Activated CD8-positive, alpha-beta memory T cell treated with anti-CD3 and anti-CD28 coated beads, Interleukin-2, amount 50 U/mL, for 24 hours (primary cell): Measurements from ENCODE around the gene MAGI3.
A peak's percentile ranks its signal among the peaks of the same experiment; 100 is the strongest.

Source experiments
- DNase-seq: peaks from one replicate; pipeline ENCODE4 v3.0.0-alpha.2; 2020; ENCODE audit errors: extremely low read depth

MAGI3 gene

DNA sequence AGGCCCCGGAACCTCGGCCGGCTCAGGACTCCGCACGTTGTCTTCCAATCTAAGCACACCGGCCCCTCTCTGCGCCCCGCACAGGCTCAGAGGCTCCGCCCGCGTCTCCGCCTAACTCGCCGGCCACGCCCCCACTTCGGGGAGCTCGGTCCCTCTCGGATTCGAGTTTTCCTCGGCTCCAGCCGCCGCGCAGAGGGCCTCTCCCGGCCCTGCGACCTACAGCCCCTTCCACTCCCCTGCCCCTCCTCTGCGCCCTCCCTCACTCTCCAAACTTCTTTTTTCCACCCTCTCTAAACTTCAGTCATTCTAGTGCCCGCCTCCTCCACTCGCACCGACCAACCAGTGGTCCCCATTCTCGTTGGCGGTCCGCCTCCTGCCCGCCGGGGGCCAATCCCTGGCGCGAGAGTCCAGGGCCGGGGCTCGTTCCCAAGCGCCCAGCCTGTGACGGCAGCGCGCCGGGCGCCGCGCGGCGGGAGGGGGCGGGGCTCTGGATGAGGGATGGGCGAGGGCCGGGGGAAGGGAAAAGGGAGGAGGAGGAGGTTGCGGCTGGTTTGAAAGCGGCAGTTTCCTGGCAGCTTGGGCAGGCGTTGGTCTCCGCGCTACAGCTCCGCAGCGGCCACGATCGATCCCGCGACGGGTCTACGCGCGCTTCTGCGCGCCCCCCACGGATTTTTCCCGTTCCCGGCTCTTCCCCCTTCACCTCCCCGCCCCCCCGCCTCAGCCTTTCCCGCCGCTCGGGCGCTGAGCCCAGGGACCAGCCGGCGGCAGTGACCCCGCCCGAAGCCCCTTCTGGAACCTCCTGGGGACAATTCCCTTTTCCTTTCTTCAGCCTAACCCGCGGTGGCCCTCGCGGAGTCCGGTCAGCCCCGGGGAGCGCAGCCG lies at the start of gene MAGI3:
TSS of gene MAGI3 (plus strand) at position 563 of the 882 bp plus-strand sequence. CDS start 519 bp downstream, outside the sequence.
- DNase-seq = peak; percentile 78

DNA sequence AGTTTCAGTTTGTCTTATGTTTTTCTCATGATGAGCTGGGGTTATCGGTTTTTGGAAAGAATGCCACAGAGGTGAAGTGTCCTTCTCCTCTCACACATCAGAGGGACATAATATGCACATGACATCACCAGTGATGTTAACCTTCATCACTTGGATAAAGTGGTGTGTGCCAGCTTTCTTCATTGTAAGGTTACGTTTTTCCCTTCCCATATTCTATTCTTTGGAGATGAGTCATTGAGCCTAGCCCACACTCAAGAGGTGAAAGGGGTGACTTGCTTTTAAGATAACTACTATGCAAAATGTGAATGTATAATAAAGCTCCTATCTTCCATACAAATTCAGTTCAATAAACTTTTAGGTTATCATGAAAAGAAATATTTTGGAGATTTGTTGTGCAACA lies 36.7 kb upstream of the MAGI3 start:
- no peak for DNase-seq

DNA sequence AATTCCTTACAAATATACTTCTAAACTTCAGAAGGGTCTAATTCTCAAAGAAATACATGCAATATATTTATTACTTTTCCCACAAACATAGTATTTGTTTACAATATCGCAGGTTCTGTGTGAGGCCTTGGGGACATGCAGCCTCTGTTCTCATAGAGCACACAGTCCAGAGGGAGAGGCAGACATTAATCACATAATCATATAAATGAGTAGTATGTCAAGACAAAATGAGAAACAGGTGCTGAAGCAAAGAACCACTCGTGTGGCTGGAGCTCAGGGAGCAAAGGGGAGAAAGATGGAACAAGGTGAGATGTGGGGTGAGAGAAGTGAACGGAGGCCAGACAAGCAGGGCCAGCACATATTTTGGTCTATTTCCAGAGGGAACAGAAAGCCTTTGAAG lies 26.4 kb upstream of the MAGI3 start:
- DNase-seq = no peak

DNA sequence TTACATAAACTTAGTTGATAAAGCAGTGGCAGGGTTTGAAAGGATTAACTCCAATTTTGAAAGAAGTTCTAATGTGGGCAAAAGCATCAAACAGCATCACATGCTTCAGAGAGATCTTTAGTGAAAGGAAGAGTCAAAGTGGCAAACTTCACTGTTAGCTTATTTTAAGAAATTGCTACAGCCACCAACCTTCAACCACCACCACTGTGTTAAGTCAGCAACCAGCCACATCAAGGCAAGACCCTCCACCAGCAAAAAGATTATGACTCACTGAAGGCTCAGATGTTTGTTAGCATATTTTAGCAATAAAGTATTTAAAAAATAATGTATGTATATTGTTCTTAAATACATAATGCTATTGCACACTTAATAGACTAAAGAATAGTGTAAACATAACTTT lies 21.3 kb upstream of the MAGI3 start:
- no peak for DNase-seq

DNA sequence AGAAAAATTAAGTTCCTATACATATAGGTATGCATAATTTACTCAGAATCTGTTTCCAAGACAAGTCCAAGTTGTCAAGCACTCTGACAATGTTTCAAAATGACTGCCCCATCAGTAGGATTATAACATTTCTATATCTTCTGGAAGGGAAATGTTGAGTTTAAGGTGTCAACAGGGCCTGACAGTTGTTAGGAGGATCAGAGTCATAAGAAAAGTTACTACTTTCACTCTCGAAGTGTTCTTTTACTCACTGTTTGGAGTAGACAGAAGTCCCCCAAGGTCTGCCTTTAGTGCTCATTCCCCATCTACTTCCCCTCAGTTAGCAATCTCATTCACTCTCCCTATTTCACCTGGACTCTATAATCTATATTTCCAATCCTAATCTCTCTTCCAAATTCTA lies 20.6 kb upstream of the MAGI3 start:
- no peak for DNase-seq

DNA sequence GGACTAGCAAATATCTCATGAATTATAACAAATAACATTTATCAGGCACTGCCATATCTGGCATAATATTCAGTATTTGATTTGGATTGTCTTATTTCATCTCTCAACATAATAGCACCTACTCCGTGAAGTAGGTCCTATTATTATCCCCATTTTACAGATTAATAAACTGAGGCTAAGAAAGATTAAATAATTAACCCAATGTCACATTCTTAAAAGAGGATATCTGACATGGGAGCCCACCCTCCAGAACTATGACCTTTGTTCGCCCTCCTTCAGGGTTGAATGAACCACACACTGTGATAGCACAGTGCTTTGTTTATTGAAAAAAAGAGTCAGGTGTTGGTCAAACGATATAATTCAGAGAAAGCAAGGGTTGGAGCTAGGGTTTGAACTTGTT lies 19.4 kb upstream of the MAGI3 start:
- DNase-seq = no peak

DNA sequence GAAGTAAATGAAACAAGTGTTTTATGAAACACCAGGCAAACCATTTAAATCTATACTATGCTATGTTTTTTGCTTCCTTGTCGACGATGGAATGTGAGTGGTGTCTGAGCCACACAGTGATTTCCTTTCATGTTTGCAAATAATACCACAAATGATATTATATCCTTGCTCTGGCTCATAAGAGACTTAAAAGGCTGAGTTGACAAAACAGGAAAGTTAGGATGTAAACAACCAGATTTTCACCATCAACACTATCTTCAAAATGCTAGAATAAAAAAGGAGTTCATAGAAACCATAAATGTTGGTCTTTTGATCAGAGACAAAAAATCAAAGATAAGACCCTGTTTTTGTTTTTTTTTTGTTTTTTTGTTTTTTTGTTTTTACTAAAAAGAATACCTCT lies 17.8 kb upstream of the MAGI3 start:
- no peak for DNase-seq

DNA sequence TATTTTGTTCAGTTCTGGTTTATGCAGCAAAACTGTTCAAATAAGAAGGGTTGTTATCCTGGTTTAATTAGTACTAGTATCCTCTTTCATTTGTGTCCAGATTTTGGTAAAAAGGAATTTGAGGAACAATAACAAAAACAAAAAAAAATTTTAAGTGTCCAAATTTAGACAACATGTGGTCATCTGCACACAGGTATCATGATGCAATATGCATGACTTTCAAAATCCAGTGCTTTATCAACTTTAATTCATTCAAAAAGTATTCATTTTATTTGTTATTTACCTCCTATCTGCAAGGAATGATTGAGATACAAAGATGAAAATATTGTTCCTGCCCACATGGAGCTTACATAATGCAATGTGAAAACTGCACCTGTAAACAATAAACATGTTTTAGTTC lies 16.7 kb upstream of the MAGI3 start:
- DNase-seq = no peak

DNA sequence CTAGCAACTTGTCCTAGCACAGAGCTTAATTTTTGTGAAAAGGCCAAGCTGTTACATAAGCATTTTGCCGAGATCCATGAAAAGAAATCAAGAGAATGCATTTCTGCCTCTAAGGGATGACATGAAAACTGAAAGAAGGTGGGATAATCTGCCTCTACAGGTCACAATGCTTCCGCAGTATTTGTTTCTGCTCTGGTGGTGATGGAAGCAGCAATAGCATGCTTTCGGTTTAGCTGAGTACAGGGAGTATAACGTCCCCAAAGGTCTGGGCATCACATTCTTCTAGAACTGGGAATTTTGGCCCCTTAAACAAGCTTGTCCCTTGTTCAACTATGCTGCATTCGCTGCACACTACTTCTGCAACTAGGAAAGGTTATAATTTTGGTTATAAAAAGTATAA lies 14.4 kb upstream of the MAGI3 start:
- no peak for DNase-seq

DNA sequence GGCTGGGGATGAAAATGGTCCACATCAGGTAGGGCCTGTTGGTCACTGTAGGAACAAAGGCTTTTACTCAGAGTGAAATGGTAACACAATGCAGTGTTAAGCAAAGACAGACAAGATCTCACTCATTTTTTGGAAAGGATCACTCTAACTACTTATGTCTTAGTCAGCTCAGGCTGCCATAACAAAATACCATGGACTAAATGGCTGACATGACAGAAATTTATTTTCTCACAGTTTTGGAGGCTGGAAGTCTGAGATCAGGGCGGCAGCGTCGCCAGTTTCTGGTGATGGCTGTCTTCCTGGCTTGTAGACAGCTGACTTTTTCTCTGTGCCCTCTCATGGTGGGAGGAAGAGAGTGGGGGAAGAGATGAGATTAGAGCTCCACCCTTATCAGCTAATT lies 10.2 kb upstream of the MAGI3 start:
- DNase-seq = no peak

DNA sequence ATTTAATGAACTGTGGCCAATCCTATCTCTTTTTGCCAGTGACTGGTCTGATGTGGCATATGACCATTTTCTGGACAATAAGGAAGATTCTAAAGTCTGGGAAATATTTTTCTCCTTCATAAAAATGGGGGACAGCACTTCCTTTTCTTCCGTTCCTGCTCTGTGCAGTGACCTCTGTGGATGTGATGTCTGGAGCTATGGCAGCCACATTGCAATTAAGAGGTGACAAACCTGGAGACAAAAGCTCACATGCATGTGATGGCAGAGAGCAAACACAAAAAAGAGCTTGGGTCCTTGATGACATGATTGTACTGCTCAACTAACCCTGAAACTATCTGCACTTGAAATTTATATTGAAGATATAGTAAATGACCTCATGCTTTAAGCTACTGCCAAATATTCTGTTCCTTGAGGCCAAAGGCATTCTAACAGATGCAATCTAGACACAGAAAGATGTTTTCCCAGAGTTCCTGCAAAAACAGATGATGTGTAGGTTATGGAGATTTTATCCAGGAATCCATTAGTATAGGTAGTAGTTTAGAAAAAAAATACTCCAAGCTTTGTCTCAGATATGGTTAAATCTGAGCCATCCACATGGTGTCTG lies 2.2 kb upstream of the MAGI3 start:
- no peak for DNase-seq

DNA sequence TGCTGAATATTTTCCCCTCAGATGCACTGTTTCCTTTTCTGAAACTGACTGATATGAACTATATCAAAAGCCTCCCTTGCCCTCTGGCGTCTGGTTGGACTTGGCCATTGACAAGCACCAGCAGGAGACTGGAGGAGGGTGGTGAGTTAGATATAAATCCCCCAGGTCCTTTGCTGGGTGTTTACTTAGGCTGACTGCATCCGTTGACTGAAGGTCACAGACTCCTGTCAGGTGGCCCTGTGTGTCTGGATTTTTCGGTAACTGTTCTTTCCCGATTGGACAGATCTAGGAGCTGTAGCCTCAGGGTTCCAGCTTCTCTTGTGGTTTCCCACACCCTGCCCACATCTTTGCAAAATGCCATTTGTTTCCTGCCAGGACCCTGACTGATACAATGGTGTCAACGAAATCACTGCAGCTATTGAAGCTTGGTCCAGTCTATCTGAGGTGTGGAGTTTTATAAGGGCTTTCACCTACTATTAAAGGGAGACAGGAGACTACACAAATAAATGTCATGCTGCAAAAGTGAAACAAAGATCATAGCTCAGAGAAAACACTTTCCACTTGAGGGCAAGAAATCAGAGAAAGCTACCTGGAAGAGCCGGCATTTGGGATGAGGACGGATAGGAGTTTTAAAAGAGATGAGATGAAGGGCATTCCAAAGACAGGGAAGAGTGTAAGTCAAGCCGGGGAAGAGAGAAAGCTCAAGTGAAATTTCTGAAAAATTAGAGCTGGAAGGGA lies 1.5 kb upstream of the MAGI3 start:
- DNase-seq = no peak

DNA sequence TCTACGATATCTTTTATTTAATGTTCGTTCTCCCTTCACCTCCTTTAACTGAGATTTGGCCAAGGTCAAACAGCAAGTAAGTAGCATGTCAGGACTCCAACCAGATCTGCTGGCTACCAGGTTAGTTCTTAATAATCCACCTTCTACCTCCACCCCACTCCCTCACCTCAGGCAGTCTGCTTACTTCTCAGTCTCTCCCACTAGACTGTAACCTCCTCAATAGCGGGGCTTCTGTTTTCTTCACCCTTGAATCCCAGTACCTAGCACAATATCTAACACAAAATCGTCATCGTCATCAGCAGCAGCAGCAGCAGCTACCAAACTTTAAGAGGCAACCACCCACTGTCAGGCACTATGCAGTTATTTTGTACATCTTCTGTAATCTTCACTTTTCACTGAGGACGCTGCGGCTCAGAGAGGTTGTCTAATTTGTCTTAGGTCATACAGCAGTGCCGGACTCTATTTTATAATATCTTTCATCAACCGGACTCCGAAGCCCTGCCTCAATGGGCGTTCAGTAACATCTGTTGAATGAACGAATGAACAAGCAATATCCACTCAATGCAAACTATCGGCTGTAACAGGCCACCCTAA lies 859 bp upstream of the MAGI3 start:
- no peak for DNase-seq

DNA sequence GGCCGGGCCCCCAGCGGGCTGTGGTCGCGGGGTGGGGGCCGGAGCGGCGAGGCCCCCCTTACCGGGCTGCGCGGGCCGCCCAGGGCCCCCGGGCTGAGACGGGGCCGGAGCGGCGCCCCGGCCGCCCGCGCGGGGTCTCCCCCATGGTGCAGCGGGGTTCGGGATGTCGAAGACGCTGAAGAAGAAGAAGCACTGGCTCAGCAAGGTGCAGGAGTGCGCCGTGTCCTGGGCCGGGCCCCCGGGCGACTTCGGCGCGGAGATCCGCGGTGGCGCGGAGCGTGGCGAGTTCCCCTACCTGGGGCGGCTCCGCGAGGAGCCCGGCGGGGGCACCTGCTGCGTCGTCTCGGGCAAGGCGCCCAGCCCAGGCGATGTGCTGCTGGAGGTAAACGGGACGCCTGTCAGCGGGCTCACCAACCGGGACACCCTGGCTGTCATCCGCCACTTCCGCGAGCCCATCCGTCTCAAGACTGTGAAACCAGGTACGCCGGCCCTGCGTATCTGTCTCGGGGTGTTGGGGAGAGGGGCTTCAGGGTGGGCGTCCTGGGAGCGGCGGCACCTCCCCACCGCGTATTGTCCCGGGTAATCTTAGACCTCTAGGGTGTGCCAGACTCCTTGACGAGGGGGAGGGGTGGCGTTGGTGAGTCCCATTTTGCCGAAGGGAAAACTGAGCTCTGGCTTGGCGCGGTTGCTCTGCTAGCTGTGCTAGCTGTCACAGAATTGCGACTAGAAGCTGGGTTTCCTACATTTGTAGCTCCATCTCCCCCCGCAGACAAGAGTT lies 745 bp downstream of the MAGI3 start:
- no peak for DNase-seq

DNA sequence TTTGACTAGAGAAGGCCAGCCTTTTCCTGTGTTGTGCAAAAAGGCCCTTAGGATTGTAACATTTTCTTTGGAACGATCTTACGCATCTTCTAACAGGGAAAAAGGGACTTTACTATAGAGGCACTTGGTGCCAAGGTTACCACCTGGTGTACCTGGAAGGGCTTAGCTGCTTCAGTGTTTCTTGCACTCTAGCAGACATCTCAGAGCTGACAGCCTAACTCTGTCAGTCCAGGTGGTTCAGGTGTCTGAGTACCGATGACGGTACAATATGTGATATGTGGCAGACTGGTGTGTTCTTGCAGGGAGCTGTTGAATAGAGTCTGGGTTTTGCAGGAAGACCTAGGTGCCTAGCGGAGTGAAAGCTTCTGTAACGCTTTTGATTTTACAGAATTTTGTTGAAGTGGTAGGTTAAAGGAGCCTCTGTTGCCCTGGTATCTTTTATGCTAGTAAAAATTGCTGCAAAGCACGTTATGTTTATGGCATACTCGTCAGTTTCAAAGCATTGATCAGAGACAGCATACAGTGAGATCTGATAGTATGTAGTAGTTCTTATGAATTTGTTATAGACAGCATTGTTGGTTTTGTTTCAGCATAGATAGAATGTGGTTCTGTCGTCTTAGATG lies 1.4 kb downstream of the MAGI3 start:
- DNase-seq = no peak

DNA sequence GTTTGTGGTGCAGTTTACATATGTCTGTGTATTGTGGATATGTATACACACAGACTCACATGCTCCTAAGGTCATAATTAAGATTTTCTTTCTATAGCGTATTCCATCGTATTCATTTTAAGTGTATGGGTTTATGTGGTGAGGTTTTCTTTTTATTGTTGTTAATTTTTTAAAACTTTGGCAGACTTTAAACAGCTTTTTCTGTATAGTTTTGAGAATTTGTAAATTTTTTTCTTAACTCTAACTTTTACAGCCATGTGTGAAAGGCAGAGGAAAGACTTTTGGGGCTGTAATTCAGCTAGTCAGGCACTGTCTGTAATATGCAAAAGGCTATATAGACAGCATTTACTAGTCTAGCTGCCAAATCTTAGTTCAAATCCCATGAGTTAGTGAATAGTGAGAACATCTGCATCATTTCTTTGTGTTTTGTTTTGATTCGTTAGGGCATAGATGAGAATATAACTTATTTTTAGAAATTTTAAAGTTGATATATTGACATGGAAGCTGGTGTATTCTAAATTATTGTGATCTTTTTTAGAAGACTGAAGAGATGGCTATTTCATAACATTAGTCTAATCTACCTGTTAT lies 2.3 kb downstream of the MAGI3 start:
- no peak for DNase-seq

DNA sequence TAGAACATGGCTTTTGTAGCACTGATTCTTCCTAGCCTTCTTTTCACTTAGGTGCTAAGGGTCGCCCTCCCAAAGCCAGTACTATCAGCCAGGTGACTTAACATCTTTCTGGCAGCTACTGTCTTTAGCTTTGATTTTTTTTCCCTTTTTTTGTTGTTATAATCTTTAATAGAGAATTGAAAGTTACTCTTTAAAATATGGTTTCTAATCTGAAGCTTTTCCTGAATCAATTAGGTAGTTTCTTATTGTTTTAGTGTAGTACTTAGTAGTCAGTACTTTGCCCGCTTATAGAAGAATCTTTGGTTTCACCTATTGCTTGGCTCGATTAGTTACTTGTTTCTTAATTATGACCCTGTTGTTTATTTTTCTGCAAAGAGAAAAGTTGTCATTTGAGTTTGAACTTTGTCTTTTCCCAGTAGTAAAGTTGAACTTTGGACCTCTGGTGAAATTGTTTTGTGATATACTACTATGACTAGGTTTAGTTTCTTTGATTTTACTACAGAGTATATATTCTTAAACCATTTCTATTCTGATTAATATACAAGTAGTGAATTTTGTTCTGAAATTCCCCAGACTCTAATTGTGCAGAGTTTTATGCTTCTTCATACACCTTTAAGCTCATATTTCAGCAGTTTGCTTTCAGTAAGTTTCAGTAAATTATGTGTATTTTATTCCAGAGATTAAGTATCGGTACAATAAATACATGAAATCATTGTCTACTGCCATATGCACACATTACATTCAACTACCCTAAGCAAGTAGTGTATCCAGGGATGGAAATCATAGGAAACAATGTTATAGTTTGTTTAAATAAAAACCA lies 3.9 kb downstream of the MAGI3 start:
- DNase-seq = no peak

DNA sequence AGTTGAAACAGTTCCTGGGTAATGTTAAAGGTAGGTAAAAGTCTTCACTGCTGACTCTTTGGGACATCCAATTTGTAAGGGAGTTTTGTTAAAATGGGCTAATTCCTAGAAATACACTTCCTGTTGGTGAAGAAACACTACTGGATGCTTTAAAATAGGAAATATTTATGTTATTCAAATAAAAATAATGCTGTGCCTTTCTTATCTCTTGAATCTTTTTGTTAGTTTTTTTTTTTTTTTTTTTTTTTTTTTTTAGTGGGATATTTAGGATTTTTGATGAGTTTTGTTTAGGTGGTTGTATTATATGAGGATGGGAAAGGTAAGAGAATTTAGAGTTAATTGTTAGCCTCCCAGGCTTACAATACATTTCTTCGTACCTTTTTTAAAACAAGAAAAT lies 4.5 kb downstream of the MAGI3 start:
- no peak for DNase-seq

DNA sequence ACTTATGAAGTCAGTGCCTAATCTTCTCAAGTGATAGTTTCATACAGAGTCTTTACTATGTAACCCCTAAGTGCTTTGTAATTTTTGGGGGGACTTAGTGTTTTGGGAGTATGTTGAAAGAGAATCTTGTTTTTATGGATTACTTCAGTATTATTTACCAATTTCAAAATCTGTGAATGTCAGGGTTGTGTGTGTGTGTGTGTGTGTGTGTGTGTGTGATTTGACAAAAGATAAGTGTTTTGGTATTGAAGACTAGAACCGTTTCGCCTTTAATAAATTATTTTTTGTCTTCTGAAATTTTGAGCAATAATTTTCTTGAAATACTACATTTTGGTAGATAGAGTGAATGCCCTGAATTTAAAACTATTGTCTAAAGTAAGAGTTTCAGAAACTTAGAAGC lies 5.8 kb downstream of the MAGI3 start:
- DNase-seq = no peak

DNA sequence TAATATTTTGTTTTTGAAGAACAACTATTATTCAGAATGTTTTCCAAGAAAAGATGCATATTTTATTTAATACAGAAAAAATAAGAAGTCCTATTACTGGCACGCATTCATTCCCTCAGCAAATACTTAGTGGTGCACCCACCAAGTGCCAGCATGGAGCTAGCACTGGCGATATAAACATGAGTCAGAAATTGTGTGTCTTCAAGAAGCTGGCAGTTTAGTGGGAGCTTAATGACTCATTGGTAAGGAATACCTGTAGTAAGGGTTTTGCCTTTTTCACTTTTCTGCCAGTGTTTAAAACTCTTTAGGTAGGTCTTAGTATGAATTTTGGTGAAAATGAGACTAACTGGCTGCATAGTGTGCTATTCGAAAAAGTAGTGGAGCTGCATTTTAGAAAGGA lies 6.3 kb downstream of the MAGI3 start:
- no peak for DNase-seq
